GM21737 (cell line): ENCODE data around the gene PLA2G15.

ENCODE experiments used
- ATAC-seq: cut with Tn5 transposase; IDR thresholded peaks from one replicate; pipeline ENCODE4 v1.9.1; 2021; ENCODE audit warnings: mild to moderate bottlenecking, moderate library complexity; ENCODE audit not compliant: unreplicated experiment

PLA2G15 gene

GRCh38 chr16:68232335-68232734 lies 12.8 kb upstream of the PLA2G15 start:
- ATAC-seq: no peak

GRCh38 chr16:68233085-68233834 lies 11.9 kb upstream of the PLA2G15 start:
- ATAC-seq: no peak

- ATAC-seq: no peak
Observed at GRCh38 chr16:68233835-68234187, 11.4 kb upstream of the PLA2G15 start.

- ATAC-seq: no peak
Observed at GRCh38 chr16:68234188-68235107, 10.7 kb upstream of the PLA2G15 start.

GRCh38 chr16:68235108-68235886 lies 9.9 kb upstream of the PLA2G15 start:
- ATAC-seq: no peak

GRCh38 chr16:68235887-68236136 lies 9.4 kb upstream of the PLA2G15 start, which contains the start of gene ESRP2:
Gene ESRP2, minus strand, starts transcription at chr16:68236127. Its CDS starts 82 bp downstream, at chr16:68236045.
- no peak for ATAC-seq

GRCh38 chr16:68236137-68236825 lies 8.9 kb upstream of the PLA2G15 start:
- no peak for ATAC-seq

GRCh38 chr16:68236826-68237242 lies 8.3 kb upstream of the PLA2G15 start:
- ATAC-seq: no peak

GRCh38 chr16:68237243-68238028 lies 7.7 kb upstream of the PLA2G15 start:
- ATAC-seq: peak; percentile 77

GRCh38 chr16:68238029-68238345 lies 7.2 kb upstream of the PLA2G15 start:
- peak; percentile 9 for ATAC-seq

GRCh38 chr16:68242085-68242484 lies 3.1 kb upstream of the PLA2G15 start:
- ATAC-seq: no peak

GRCh38 chr16:68242926-68243858 lies 2.0 kb upstream of the PLA2G15 start:
- no peak for ATAC-seq

- no peak for ATAC-seq
Observed at GRCh38 chr16:68244481-68244902, 681 bp upstream of the PLA2G15 start.

GRCh38 chr16:68246121-68246520 lies 948 bp downstream of the PLA2G15 start:
- ATAC-seq: no peak

- no peak for ATAC-seq
Observed at GRCh38 chr16:68246666-68247065, 1.5 kb downstream of the PLA2G15 start.

GRCh38 chr16:68247400-68247799 lies 2.2 kb downstream of the PLA2G15 start:
- no peak for ATAC-seq

GRCh38 chr16:68247932-68248331 lies 2.8 kb downstream of the PLA2G15 start:
- ATAC-seq: no peak

GRCh38 chr16:68249371-68249770 lies 4.2 kb downstream of the PLA2G15 start:
- ATAC-seq: no peak

- ATAC-seq: no peak
Observed at GRCh38 chr16:68250951-68251350, 5.8 kb downstream of the PLA2G15 start.
